PFSK-1 (cell line): Measurements from ENCODE around the gene RFC2.

Experiments used
- POLR2AphosphoS5 ChIP-seq: IDR thresholded peaks from 2 replicates; pipeline ENCODE4 v1.6.1; 2012; ENCODE audit warnings: low read depth, mild to moderate bottlenecking, control low read depth, low read length, moderate library complexity
- SIN3A ChIP-seq: IDR thresholded peaks from 2 replicates; pipeline ENCODE4 v1.6.1; 2012; ENCODE audit warnings: mild to moderate bottlenecking, low read length, moderate library complexity, borderline replicate concordance; ENCODE audit not compliant: insufficient read depth

GRCh38 chr7:74252893-74253292 is 1.3 kb downstream of the RFC2 start:
- TF ChIP-seq POLR2AphosphoS5 (no peak), SIN3A (no peak)
